GM21381 (cell line): ENCODE data around the gene FAM151A.
"Not testable (repeated sequence)": the region's sequence is repeated elsewhere in the genome, so short reads cannot be mapped to it uniquely, and the experiment has no call there.

ENCODE experiments used
- ATAC-seq: cut with Tn5 transposase; IDR thresholded peaks from one replicate; pipeline ENCODE4 v1.9.1; 2021; ENCODE audit warnings: mild to moderate bottlenecking, moderate library complexity; ENCODE audit not compliant: unreplicated experiment

FAM151A gene

DNA sequence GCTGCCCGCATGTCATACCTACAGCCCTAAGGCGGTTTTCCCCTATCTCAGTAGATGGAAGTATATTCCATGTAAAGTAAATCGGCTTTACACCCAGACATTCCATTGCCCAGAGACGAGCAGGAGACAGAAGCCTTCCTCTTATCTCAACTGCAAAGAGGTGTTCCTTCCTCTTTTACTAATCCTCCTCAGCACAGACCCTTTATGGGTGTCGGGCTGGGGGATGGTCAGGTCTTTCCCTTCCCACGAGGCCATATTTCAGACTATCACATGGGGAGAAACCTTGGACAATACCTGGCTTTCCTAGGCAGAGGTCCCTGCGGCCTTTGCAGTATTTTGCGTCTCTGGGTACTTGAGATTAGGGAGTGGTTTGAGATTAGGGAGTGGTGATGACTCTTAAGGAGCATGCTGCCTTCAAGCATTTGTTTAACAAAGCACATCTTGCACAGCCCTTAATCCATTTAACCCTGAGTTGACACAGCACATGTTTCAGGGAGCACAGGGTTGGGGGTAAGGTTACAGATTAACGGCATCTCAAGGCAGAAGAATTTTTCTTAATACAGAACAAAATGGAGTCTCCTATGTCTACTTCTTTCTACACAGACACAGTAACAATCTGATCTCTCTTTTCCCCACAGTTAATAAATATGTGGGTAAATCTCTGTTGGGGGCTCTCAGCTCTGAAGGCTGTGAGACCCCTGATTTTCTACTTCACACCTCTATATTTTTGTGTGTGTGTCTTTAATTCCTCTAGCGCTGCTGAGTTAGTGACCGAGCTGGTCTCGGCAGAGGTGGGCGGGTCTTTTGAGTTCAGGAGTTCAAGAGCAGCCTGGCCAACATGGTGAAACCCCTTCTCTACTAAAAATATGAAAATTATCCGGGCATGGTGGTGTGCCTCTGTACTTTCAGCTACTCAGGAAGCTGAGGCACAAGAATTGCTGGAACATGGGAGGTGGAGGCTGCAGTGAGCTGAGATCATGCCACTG is 13.4 kb upstream of the FAM151A start:
- ATAC-seq = not testable (repeated sequence)

DNA sequence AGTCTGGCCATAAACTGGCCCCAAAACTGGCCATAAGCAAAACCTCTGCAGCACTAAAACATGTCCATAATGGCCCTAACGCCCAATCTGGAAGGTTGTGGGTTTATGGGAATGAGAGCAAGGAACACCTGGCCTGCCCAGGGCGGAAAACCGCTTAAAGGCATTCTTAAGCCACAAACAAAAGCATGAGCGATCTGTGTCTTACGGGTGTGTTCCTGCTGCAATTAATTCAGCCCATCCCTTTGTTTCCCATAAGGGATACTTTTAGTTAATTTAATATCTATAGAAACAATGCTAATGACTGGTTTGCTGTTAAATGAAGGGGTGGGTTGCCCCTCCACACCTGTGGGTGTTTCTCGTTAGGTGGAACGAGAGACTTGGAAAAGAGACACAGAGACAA is 12.5 kb upstream of the FAM151A start:
- not testable (repeated sequence) for ATAC-seq

DNA sequence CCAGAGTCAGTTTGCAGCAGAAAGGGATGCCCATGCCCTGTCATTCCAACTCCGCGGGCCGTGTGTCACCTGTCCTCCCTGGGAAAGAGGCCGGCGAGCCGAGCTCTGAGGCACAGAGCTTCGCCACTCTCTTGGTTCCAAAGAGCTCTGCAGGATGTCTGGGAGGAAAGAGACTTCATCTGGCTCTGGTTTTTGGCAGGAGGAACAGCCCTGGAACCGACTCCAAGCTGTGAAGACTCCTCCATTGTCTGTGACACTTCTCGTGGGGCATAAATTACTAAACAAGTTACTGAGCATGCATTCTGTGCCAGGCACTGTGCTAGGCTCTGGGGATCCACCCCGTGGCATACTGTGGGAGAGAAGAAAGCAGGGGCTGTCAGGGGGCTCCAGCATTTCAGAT is 3.9 kb upstream of the FAM151A start:
- ATAC-seq = no peak

DNA sequence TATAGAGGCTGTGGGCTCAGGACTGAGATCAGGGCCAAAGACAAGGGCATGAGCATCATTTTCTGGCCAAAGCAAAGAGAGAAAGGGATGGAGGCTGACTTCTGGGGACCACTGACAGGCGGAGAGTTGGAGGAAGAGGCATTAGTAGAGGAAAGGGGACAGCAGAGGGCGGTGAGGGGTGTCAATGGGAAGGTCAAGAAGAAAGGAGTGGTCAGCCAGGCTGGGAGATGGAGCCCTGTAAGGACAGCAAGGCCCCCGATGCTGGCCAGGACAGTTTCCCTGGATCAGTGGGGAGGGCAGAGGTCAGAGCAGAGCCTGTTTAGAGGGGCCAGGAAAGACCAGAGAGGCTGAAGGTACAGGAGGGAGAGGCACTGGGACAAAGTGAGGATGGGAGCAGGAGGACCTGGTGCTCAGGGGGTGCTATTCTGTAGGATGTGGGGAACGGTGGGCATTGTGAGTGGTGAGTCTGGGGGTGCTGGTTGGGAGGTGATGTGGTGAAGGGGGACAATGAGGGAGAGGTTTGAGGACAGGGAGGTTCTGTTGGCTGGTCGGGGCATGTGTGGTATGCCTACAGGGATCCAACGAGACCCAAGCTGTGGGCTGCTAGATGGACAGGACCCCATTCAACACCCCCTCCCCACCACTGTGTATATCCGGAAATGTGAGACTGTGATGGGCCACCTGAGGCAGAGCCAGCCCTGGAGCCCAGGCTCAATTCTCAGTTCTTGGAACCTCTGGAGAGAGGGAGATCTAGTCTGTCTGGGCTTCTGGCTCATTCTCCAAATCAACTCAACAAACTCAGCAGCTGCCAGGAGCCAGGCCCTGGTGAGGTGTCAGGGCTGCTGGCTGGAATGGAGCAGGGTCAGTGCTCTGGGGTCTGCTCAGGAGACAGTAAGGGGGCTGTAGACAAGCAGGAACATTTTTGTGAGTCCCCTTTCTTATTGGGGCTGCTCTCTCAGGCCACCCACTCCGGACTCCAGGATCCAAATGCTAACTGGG is 1.4 kb upstream of the FAM151A start:
- no peak for ATAC-seq

DNA sequence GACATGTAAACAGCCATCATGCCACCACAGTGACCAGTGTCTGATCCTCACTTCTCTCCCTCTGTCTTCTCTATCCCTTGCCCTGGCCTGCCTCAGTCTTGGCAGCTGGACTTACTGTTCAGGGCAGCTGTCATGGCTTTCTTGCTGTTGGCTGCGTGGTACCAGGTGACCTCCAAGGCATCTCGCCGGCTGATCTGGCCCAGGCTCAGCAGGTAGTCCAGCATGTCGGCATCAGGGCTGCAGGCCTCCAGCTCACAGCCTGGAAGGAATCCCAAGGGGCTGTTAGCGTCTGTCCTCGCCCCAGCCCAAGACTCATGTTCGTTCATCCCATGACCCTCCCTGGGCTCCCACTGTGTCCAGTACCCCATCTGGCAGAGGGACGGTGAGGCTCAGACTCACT is 3.6 kb downstream of the FAM151A start:
- ATAC-seq = no peak

DNA sequence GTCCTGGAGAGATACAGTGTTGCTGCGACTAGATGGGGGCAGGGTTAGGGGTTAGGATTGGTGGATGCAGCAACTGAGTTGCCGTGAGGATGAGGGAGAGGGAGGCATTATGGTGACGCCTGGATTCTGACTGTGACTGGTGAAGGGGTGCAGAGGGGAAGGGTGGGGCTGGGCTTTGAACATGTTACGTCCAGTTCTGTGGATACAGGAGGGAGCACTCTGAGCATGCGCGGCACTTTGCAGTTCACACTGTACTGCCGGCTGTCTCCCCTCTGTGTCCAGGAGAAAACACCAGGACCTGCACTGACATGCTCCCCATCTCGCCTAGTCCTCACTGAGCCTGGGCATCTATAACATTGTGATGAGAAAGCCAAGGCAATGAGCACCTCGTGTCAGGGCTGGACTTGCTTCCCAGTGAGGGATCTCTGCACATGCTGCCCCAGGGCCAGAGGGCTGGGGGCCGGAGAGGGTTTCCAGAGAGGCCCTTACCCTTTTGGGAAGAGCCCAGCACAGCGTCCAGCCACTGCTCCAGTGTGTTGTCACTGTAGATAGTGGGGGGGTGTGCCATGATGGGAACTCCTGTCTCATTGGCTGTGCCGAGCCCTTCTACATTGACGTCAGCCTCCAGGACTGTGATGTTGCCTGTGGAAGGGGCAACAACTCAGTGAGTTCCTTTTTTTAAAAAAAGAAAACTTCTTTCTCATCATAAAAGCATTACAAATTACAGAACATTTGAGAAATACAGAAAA is 7.6 kb downstream of the FAM151A start:
- no peak for ATAC-seq

DNA sequence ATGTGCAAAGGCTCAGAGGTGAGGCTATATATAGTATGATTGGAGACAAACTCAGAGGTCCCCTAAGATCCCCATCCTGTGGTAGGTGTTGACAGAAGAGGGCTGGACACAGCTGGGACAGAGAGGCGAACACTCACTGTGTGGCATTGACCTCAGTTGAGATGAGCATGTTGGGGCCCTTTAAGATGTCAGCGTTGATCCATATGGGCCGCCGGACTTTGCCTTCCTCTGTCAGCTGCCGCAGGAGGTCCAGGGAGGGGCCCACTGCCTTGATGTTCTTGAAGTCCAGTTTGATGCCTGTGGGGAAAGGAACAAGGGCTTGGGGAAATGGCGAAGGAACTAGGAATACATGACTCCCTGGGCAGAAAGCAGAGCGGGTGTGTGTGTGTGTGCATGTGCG is 8.8 kb downstream of the FAM151A start:
- ATAC-seq = no peak

DNA sequence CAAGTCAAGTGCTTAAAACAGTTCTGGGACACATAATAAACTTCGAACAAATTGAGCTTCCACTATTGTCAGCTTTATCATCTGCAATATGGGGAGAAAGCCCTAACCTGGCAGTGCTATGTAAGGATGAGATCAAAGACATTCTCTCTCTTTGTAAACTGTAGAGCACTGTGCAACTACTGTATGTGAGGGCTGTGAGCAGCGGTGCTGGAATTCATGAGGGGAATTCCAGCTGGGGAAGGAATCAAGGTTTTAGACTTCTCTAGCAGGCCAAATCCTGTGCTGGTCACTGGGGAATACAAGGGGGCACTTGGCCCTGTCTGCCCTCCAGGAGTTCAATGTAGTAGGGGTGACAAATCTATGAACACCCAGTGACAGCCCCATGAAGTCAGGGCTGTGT is 9.3 kb downstream of the FAM151A start:
- no peak for ATAC-seq

DNA sequence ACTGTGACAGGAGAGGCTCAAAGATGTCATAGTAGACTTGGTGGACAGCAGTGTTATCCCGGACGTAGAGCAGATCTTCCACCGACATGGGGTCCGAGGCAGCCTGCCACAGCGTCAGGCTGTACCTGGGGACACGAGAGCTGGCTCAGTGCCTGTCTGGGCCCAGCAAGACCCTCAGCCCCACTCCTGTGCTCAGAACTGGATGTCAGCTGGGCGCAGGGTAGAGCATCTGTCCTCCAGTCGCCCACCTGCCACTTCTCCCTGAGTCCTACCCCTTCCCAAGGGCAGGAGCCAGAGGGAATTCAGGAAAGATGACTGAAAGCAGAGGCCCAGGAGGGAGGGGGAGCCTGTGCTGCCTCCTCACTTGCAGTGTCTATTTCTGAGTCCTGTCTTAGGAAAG is 11.7 kb downstream of the FAM151A start:
- no peak for ATAC-seq

DNA sequence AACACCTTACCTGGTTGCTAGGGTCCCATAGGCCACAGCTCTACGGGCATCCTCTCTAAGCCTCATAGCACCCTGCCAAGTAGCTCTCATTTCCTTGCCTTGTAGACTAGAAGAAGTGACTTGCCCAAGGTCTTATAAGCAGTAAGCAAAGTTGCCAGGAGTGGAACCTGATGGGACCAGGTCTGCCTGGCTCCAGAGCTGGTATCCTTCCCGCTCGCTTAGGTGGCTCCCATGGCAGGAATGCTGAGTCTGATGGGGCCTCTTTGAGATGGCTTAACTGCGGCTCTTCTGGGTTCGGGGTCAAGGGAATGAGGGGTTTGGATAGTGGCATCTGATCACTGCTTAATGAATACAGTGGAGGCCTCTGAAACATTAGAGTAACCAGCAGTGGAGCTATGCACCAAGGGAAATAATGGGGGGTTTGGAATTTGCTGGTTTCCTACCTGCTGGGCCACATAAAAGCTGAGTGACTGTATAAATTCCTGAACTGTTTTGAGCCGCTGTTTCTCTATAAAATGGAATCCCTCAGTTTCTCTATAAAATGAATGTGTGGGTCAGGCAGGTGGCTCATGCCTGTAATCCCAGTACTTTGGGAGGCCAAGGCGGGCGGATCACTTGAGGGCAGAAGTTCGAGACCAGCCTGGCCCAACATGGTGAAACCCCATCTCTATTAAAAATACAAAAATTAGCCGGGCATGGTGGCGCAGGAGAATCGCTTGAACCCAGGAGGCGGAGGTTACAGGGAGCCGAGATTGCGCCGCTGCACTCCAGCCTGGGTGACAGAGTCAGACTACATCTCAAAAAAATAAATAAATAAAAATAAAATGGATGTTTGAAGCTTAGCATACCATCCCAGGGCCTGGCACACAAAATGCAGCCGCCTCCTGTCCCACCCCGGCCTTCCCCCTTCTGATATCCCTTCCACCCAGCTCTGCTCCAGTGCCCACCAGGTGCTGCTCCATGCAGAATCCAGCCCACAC is 12.4 kb downstream of the FAM151A start:
- ATAC-seq = no peak

DNA sequence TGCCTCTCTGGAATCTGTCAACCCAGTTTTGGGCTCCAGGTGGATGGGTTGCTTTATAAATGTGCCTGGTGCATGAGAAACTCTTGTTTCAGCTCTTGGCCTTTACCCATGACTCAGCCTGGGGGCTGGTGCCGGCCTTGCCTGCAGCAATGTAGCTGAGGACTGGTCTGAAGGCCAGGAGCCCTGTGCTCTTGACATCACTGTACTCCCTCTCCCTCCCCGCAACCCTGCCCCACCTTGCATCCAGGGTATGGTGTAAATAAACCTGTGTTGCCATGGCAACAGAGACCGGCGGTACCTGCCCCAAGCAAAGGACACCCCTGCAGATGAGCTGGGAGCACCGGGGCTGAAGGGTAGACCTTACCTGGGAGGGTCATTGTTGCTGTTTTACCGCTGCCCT is 13.3 kb downstream of the FAM151A start:
- ATAC-seq = no peak

DNA sequence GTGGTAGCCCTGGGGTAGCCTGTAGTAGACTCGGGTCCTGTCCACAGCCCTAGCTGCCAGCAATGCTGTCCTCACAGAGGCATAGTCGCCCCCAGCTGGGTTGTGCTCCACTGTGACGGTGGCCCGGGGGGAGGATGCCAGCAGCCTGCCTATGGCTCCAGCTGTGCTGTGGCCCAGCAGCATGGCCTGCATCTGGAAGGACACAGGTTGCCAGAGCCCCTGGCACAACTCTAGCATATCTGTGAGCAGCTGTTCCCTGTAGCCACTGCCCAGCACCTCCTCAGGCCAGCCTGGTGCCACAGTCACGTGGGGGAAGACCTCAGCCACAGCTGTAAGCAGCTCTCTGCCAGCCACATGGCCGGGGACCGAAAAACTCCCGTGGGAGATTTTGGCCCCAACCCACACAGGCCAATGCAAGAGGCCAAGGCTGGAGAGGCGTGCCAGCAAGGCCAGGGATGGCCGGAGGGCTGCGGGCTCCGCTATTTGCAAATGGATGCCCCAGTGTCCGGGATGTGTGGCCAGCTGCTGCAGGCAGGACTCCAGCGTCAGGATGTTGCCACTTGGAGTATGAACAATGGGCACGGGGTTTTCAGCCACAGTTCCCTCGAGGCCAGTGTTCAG is 13.9 kb downstream of the FAM151A start:
- ATAC-seq = no peak

DNA sequence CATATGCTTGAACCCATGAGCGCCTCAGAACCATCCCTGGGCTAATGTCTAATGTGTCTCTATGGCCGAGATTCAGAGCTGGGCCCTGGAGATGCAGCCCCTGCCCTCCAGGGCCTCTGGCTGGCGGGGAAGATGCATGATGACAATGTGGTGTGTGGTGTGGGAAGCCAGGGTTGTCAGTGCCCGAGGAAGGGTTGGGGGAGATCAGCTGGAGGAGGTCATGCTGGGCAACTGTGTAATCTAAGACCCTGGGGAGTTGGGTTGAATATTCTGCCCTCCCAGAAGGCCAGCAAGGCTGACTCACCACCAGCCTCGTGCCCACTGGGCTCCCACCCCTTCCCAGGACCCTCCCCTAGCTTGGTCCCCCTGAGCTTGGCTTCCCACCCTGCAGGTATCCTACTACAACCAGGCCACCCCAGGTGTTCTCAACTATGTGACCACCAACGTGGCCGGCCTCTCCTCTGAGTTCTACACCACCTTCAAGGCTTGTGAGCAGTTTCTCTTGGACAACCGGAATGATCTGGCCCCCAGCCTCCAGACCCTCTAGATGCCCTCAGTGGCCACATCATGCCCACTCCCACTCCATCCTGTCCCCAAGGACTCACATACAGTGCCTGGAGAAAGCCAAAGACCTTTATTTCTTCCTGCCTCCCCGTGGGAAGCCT is 14.6 kb downstream of the FAM151A start:
- no peak for ATAC-seq

DNA sequence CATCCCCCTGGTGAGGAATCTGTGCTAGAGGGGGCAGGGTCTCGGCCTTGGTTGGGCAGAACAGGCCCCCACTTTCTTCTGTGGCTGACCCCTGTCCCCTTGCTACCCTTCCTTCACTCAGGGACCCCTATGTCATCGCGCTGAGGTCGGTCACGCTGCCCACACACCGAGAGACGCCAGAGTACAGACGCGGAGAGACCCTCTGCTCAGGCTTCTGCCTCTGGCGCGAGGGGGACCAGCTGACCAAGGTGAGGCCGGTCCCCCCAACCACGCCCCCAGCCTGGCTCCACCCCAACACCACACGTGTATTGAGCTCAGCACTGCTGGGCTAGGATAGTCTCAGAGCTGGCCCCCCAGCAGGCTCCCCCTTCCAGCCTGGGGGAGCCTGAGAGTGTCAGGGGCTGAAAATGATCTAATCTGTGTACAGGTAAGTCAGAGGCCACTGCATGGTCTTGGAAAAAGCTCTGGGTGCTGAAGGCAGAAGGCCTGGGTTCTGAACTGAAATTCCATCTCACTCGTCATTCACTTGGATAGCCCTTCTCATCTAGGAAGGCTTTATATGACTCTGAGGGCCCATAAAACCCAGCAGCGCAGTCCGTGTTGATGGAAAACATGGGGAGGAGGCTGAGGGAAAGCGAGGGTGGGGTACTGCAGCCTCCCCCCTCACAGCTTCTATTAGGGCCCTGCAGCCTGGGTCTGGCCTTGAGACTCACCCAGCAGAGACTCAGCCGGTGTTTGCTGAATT is 15.3 kb downstream of the FAM151A start:
- no peak for ATAC-seq

DNA sequence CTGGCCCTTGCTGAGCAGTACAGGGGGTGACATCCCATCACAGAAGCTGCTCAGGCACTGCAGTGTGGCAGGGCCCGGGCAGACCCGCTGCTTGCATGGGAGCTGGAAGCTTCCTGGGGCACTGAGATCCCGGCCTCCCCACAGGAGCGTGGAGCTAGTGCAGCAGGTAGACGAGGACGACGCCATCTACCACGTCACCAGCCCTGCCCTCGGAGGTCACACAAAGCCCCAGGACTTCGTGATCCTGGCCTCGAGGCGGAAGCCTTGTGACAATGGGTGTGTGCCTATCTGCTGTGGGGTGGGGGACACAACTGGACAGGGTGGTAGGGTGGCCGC is 16.4 kb downstream of the FAM151A start:
- no peak for ATAC-seq

DNA sequence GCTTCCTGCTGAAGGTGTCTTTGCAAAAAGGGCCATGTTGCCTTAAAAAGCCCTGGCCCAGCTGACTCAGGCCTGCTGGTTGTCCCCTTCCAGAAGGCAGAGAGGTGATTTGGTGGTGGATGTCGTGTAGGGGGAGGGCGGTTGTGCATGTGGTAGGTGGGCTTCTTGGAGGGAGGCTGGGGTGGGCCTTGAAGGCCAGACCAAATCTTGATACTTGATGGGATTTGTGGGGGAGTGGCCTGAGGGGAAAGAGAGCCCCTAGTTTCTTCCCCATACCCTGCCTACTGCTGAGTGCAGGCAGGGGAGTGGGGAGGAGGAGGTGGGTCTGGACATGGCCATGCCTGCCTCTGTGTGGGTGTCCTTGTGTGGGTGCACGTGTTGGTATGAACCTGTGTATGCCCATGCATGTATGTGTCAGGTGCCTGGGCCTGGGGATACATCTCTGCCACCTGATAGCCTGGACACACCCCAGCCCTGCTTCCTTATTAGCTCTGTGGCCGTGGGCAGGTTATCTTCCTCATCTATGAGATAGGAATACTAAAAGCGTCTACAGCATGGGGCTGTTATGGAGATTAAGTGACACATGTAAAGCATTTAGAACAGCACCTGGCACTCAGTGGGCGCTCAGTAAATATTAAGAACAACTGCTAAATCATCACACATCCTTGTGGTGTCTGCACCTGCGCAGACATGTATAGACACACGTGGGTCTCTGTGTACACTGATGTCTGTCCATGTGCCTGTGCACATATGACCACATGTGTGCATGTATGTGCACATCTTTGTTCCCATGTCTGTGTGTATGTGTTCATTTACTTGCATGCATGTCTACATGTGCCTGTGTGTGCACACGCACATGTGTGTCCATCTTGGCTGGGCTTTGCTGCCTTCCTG is 17.0 kb downstream of the FAM151A start:
- no peak for ATAC-seq
